HepG2 (cell line): ENCODE measurements around the gene LTB4R. TPM values are rescaled to one million over a fixed set of nuclear protein-coding genes. Genes with fewer than 3 reads are reported as not detected.

Experiments used
- AGO2 ChIP-seq: fragments of 200-400 bp; formaldehyde crosslinking; optimal IDR thresholded peaks from 2 replicates; pipeline ENCODE3; 2017; ENCODE audit warnings: mild to moderate bottlenecking, low read depth, low read length, moderate library complexity
- FOSL2 ChIP-seq: sonication (generic); formaldehyde crosslinking; IDR thresholded peaks from 2 replicates; pipeline ENCODE4 v1.4.0; 2020; ENCODE audit warnings: missing genetic modification reagents
- FOXK2 ChIP-seq: fragments of 450-650 bp; IDR thresholded peaks from 2 replicates; pipeline ENCODE4 v1.6.1; 2016
- IRF1 ChIP-seq: sonication (generic); formaldehyde crosslinking; IDR thresholded peaks from 2 replicates; pipeline ENCODE4 v1.4.0; 2020; ENCODE audit warnings: low read depth, mild to moderate bottlenecking, missing genetic modification reagents
- MAFK ChIP-seq, 2 experiments: IDR thresholded peaks in 1 of 2; conservative IDR thresholded peaks in 1 of 2; 2 replicates each; pipeline ENCODE4 v1.6.1; 2011; ENCODE audit warnings: improper control_type of control experiment in 2 of 2, low read length in 2 of 2
- MBNL3 ChIP-seq: fragments of 250-450 bp; sonication (Bioruptor Pico); conservative IDR thresholded peaks from 2 replicates; pipeline ENCODE4 v1.8.0; 2022; ENCODE audit warnings: mild to moderate bottlenecking, inconsistent platforms
- MZF1 ChIP-seq: sonication (generic); formaldehyde crosslinking; IDR thresholded peaks from 2 replicates; pipeline ENCODE4 v1.8.1; 2023; ENCODE audit warnings: mild to moderate bottlenecking, missing genetic modification reagents, borderline replicate concordance
- POLR2G ChIP-seq: fragments of 200-400 bp; formaldehyde crosslinking; IDR thresholded peaks from 2 replicates; pipeline ENCODE4 v1.6.1; 2018; ENCODE audit warnings: mild to moderate bottlenecking, low read depth, low read length, moderate library complexity
- PRMT3 ChIP-seq: sonication (generic); formaldehyde crosslinking; IDR thresholded peaks from 2 replicates; pipeline ENCODE4 v1.8.1; 2022; ENCODE audit warnings: low read depth, mild to moderate bottlenecking, moderate library complexity, missing genetic modification reagents, borderline replicate concordance
- RAD21 ChIP-seq: fragments of 450-650 bp; formaldehyde crosslinking; IDR thresholded peaks from 2 replicates; pipeline ENCODE4 v1.5.0; 2020; ENCODE audit warnings: mild to moderate bottlenecking
- RFXAP ChIP-seq: sonication (generic); formaldehyde crosslinking; IDR thresholded peaks from 2 replicates; pipeline ENCODE4 v1.4.0; 2020; ENCODE audit warnings: missing genetic modification reagents, borderline replicate concordance
- SATB2 ChIP-seq: sonication (generic); formaldehyde crosslinking; IDR thresholded peaks from 2 replicates; pipeline ENCODE4 v1.5.0; 2020; ENCODE audit warnings: missing genetic modification reagents
- SP1 ChIP-seq, 2 experiments: fragments of 450-650 bp in 1 of 2; sonication (generic) in 1 of 2; formaldehyde crosslinking in 1 of 2; IDR thresholded peaks; 2 replicates each; pipeline versions ENCODE4 v1.4.0 to v1.6.1; 2016 to 2020; ENCODE audit warnings: missing genetic modification reagents in 1 of 2
- YEATS2 ChIP-seq: sonication (generic); formaldehyde crosslinking; IDR thresholded peaks from 2 replicates; pipeline ENCODE4 v1.4.0; 2020; ENCODE audit warnings: missing genetic modification reagents, borderline replicate concordance
- ZNF18 ChIP-seq: sonication (generic); formaldehyde crosslinking; IDR thresholded peaks from 2 replicates; pipeline ENCODE4 v1.8.0; 2022; ENCODE audit warnings: mild to moderate bottlenecking, missing genetic modification reagents; ENCODE audit not compliant: insufficient replicate concordance
- ZNF441 ChIP-seq: sonication (generic); formaldehyde crosslinking; IDR thresholded peaks from 2 replicates; pipeline ENCODE4 v1.7.0; 2021; ENCODE audit warnings: missing genetic modification reagents, borderline replicate concordance
- ZNF569 ChIP-seq: sonication (generic); formaldehyde crosslinking; IDR thresholded peaks from 2 replicates; pipeline ENCODE4 v1.5.0; 2020; ENCODE audit warnings: mild to moderate bottlenecking, missing genetic modification reagents, moderate library complexity, borderline replicate concordance
- ZNF737 ChIP-seq: sonication (generic); formaldehyde crosslinking; IDR thresholded peaks from 2 replicates; pipeline ENCODE4 v1.5.0; 2020; ENCODE audit warnings: missing genetic modification reagents, mild to moderate bottlenecking, borderline replicate concordance
- ZSCAN12 ChIP-seq: sonication (generic); formaldehyde crosslinking; IDR thresholded peaks from 2 replicates; pipeline ENCODE4 v1.9.0; 2021; ENCODE audit warnings: mild to moderate bottlenecking, missing genetic modification reagents
- ZSCAN22 ChIP-seq: sonication (generic); formaldehyde crosslinking; IDR thresholded peaks from 2 replicates; pipeline ENCODE4 v1.4.0; 2020; ENCODE audit warnings: mild to moderate bottlenecking, missing genetic modification reagents
- polyA plus RNA-seq, 8 experiments: library from polyadenylated mRNA; depleted of rRNA in 3 of 8; stranded (reverse) in 7 of 8; unstranded in 1 of 8; fragments of >200 nt; fragmentation: Illumina TruSeq in 4 of 8; extraction: Trizol in 4 of 8; gene quantifications; 2 replicates each; pipeline versions ENCODE4 v1.2.1 to v1.2.3, GENCODE V29; 2011 to 2016; ENCODE audit warnings: low read depth in 4 of 8, missing spikeins in 1 of 8, mixed read lengths in 1 of 8; ENCODE audit not compliant: insufficient read depth in 1 of 8
- total RNA-seq, 5 experiments: library from RNA; depleted of rRNA; stranded (reverse); fragments of >200 nt; fragmentation: Illumina TruSeq; extraction: Trizol; gene quantifications; 2 replicates each; pipeline ENCODE4 v1.2.3, GENCODE V29; 2016; ENCODE audit warnings: low read depth in 1 of 5
- TF ChIP-seq, protein P1 (sequence below): IDR thresholded peaks from 2 replicates; pipeline ENCODE4 v1.6.1; 2012; ENCODE audit warnings: low read length, improper control_type of control experiment

The LTB4R gene
- total and polyA plus RNA-seq, 2 of the 13 experiments (the other 11 are each of a cell fraction or from before 2014, with no cell fraction given), result 3.2 to 8.2 TPM

DNA sequence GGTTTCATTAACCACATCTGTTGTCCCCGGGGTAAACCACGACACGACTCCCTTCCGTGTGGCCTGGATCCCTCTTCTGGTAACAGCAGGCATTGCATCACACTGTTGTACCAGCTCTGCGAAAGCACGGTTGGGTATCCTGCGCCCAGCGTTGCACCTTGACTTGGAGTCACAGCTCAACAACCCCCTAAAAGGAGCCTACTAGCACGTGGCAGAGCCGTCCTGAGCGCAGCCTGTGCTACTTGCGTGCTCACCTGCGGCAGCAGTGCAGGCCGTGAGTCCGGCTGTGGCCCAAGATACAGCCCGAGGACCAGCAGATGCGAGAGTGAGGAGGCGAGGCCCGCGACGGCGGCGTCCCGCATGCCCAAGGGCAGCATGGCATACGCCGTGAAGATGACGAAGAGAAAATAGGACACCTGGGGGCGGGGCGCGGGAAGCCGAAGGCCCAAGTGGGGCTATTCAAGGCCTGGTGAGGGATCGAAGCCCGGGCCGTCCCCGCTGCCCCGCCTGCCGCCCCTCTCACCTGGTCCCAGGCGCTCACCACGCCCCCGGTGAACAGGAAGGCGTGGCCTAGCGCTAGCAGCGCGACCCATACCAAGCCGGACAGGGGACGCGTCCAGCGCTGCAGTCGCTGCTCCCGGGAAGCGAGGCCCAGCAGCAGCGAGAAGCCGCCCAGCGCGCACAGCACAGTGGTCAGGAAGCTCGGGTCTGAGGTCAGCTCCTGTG is 21.1 kb downstream of the LTB4R start (continued):
- TF ChIP-seq FOSL2, result peak; percentile 57; the same call in 1 of the 2 replicates
- no peak for TF ChIP-seq SP1 (IDR thresholded peaks at IDR 0.05)
- peak; percentile 62; the same call in 1 of the 2 replicates for TF ChIP-seq SP1 (CRISPR knock-in tag; IDR thresholded peaks at IDR 0.05)
- no peak for TF ChIP-seq POLR2G
- TF ChIP-seq ZNF569 (CRISPR knock-in tag), result no peak; the same call in 1 of the 2 replicates
- no peak for TF ChIP-seq MBNL3 (CRISPR knock-in tag)
- peak; percentile 61; the same call in 1 of the 2 replicates for TF ChIP-seq ZNF441 (CRISPR knock-in tag)
- TF ChIP-seq ZNF18 (CRISPR knock-in tag), result no peak
- TF ChIP-seq MAFK (conservative IDR thresholded peaks at IDR 0.05 in 1 of 2, IDR thresholded peaks at IDR 0.05 in 1 of 2; ENCODE audit: low read length in 2 of 2), result no peak
- TF ChIP-seq RAD21 (CRISPR knock-in tag), result peak; percentile 72
- peak; percentile 81 for TF ChIP-seq ZSCAN22 (CRISPR knock-in tag)
- no peak for TF ChIP-seq RFXAP (CRISPR knock-in tag)
- peak; percentile 75; the same call in 1 of the 2 replicates for TF ChIP-seq MZF1
- 0 out of 2 replicates have a peak, but pooled peaks have one; percentile 70 for TF ChIP-seq IRF1 (CRISPR knock-in tag)
- no peak for TF ChIP-seq AGO2
- TF ChIP-seq, protein P1, sequence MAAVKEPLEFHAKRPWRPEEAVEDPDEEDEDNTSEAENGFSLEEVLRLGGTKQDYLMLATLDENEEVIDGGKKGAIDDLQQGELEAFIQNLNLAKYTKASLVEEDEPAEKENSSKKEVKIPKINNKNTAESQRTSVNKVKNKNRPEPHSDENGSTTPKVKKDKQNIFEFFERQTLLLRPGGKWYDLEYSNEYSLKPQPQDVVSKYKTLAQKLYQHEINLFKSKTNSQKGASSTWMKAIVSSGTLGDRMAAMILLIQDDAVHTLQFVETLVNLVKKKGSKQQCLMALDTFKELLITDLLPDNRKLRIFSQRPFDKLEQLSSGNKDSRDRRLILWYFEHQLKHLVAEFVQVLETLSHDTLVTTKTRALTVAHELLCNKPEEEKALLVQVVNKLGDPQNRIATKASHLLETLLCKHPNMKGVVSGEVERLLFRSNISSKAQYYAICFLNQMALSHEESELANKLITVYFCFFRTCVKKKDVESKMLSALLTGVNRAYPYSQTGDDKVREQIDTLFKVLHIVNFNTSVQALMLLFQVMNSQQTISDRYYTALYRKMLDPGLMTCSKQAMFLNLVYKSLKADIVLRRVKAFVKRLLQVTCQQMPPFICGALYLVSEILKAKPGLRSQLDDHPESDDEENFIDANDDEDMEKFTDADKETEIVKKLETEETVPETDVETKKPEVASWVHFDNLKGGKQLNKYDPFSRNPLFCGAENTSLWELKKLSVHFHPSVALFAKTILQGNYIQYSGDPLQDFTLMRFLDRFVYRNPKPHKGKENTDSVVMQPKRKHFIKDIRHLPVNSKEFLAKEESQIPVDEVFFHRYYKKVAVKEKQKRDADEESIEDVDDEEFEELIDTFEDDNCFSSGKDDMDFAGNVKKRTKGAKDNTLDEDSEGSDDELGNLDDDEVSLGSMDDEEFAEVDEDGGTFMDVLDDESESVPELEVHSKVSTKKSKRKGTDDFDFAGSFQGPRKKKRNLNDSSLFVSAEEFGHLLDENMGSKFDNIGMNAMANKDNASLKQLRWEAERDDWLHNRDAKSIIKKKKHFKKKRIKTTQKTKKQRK, result no peak
- TF ChIP-seq FOXK2, result no peak
- TF ChIP-seq PRMT3 (CRISPR knock-in tag), result no peak; the same call in 1 of the 2 replicates
- no peak for TF ChIP-seq ZSCAN12 (CRISPR knock-in tag)
- TF ChIP-seq SATB2 (CRISPR knock-in tag), result no peak
- TF ChIP-seq ZNF737, result peak; percentile 84
- peak; percentile 87; the same call in 1 of the 2 replicates for TF ChIP-seq YEATS2 (CRISPR knock-in tag)
